ENCODE measurements around the gene ERVFRD-1.
A peak's percentile ranks its signal among the peaks of the same experiment; 100 is the strongest.
"Not testable (repeated sequence)": the region's sequence is repeated elsewhere in the genome, so short reads cannot be mapped to it uniquely, and the experiment has no call there.

Gene ERVFRD-1

DNA sequence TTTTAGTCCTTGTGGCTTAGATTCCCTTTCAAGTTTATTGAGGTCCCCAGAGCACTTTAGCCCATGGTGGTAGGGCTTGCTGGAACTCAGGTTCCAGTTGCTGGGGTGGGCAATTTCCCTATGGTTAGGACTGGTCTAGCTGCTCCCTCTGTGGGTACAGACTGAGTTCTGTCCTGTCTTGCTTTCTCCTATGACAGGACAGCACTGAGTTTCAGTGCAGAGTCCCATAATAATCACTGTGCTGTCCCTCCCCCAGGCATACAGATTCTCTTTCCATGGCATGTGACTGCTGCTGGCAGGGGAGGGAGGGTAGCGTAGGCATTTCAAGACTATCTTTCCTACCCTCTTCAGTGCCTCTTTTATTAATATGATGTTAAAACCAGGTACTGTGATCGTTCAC lies 17.1 kb upstream of the ERVFRD-1 start:
- TF ChIP-seq, protein P1, sequence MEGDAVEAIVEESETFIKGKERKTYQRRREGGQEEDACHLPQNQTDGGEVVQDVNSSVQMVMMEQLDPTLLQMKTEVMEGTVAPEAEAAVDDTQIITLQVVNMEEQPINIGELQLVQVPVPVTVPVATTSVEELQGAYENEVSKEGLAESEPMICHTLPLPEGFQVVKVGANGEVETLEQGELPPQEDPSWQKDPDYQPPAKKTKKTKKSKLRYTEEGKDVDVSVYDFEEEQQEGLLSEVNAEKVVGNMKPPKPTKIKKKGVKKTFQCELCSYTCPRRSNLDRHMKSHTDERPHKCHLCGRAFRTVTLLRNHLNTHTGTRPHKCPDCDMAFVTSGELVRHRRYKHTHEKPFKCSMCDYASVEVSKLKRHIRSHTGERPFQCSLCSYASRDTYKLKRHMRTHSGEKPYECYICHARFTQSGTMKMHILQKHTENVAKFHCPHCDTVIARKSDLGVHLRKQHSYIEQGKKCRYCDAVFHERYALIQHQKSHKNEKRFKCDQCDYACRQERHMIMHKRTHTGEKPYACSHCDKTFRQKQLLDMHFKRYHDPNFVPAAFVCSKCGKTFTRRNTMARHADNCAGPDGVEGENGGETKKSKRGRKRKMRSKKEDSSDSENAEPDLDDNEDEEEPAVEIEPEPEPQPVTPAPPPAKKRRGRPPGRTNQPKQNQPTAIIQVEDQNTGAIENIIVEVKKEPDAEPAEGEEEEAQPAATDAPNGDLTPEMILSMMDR (IDR thresholded peaks at IDR 0.05; ENCODE audit: low read length, missing control alignments), result no peak
- H3K4me3 ChIP-seq (replicated peaks; ENCODE audit: low read depth, low read length), result no peak overlapping the region
- no peak for DNase-seq (ENCODE audit: low read depth)

DNA sequence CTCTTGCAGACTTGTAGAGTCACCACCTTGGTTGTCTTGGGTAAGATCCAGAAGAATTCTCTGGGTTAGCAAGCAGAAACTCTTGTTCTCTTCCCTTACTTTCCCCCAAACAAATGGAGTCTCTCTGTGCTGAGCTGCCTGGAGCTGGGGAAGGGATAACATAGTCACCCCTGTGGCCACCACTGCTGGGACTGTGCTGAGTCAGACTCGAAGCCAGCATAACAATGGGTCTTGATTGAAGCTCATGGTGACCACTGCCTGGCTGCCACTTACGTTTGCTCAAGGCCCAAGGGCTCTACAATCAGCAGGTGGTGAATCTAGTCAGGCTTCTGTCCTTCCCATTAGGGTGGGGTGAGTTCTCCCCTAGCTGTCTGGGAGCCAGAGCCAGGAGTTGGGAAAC lies 15.4 kb upstream of the ERVFRD-1 start:
- TF ChIP-seq, protein P1 (IDR thresholded peaks at IDR 0.05; ENCODE audit: low read length, missing control alignments), result no peak
- DNase-seq (ENCODE audit: low read depth), result no peak
- H3K4me3 ChIP-seq (replicated peaks; ENCODE audit: low read depth, low read length), result no peak overlapping the region

DNA sequence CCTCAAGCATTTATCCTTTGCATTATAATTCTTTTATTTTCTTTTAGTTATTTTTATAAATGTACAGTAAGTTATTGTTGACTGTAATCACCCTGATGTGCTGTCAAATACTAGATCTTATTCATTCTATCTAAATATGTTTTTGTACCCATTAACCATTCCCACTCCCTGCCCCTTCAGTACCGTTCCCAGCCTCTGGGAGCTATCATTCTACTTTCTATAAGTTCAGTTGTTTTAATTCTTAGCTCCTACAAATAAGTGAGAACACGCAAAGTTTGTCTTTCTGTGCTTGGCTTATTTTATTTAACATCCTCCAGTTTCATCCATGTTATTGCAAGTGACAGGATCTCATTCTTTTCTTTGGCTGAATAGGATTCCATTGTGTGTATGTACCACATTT lies 12.5 kb upstream of the ERVFRD-1 start:
- TF ChIP-seq, protein P1 (IDR thresholded peaks at IDR 0.05; ENCODE audit: low read length, missing control alignments), result peak; percentile 18
- no peak for DNase-seq (ENCODE audit: low read depth)

DNA sequence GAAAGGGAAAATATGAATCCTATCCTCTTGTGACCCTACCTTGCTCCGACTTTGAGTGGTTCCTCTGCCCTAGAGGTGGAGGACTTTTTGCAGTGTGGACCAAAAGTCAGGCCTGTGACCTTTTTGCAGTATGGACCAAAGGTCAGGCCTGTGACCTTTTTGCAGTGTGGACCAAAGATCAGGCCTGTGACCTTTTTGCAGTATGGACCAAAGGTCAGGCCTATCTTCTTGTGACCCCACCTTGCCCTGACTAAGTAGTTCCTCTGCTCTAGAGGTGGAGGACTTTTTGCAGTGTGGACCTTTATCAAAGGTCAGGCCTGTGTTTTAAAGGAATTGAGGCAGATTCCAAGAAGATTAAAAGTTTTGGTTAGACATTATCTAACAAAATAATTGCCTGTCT lies 10.9 kb upstream of the ERVFRD-1 start:
- DNase-seq (ENCODE audit: low read depth), result no peak
- TF ChIP-seq, protein P1 (IDR thresholded peaks at IDR 0.05; ENCODE audit: low read length, missing control alignments), result no peak
- H3K4me3 ChIP-seq (replicated peaks; ENCODE audit: low read depth, low read length), result no peak overlapping the region

More for the DNA sequence above, 12.5 kb upstream of the ERVFRD-1 start:
- no peak overlapping the region for H3K4me3 ChIP-seq (replicated peaks; ENCODE audit: low read depth, low read length)

DNA sequence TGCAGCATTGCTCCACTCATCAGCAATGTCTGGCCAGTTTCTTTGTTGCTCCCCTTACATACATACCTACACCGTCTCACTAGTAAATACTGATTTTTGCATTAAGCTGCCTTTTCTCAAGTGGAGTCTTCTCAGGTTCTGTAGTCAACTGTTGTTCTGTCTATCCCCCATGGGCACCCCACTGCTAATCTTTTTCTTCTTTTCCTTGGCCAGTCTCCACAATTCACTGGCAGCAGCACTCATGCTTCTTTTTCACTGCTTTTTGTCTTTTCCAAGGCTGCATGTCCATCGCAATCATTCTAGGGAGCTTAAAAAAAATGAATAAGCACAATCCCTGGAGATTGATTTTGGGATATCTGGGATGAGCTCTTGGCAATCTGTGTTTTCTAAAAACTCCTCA lies 10.3 kb upstream of the ERVFRD-1 start:
- no peak for DNase-seq (ENCODE audit: low read depth)
- TF ChIP-seq, protein P1 (IDR thresholded peaks at IDR 0.05; ENCODE audit: low read length, missing control alignments), result no peak
- H3K4me3 ChIP-seq (replicated peaks; ENCODE audit: low read depth, low read length), result no peak overlapping the region

DNA sequence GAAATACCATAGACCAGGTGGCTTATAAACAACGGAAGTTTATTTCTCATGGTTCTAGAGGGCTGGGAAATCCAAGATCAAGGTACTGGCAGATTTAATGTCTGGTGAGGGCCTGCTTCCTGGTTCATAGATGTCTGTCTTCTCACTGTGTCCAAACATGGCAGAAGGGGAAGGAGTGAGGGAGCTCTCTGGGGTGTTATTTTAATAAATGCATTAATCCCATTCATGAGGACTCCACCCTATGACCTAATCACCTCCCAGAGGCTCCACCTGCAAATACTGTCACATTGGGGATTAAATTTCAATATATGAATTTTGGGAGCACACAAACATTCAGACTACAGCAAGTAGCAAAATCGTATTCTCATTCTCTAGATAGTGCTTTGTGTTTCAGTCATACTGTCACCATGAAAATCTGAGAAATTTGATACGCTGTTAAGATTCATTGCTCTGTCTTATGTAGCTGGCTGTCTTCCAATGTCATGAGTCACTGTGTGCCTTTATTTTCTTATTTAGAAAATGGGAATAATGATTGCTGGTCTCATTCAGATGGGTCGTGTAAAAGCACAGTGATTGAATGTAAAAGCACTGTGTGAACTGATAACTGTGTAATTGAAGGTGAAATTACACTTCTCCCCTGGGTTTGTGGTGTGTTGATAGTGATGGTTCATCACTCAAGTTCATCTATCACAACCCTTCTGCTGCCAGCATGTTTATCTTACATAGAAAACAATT lies 8.9 kb upstream of the ERVFRD-1 start:
- peak; percentile 55 for DNase-seq (ENCODE audit: low read depth)
- H3K4me3 ChIP-seq (replicated peaks; ENCODE audit: low read depth, low read length), result no peak overlapping the region
- TF ChIP-seq, protein P1 (IDR thresholded peaks at IDR 0.05; ENCODE audit: low read length, missing control alignments), result no peak

DNA sequence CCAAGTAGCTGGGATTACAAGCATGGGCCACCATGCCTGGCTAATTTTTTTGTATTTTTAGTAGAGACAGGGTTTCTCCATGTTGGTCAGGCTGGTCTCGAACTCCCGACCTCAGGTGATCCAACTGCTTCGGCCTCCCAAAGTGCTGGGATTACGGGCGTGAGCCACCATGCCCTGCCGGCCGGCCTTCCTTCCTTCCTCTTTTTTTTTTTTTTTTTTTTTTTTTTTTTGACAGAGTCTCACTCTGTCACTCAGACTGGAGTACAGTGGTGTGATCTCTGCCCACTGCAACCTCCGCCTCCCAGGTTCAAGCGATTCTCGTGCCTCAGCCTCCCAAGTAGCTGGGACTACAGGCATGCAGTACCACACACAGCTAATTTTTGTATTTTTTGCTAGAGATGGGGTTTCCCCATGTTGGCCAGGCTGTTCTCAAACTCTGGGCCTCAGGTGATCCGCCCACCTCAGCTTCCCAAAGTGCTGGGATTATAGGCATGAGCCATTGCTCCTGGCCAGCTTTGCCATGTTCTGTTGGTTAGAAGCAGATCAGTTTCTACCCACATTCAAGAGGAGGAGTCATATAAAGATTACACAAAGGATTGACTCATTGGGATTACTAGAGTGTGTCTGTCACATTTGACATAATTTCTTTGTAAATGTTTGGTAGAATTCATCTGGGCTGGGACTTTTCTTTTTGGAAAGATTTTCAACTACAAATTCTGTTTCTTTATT lies 4.4 kb upstream of the ERVFRD-1 start:
- H3K4me3 ChIP-seq (replicated peaks; ENCODE audit: low read depth, low read length), result not testable (repeated sequence)
- DNase-seq (ENCODE audit: low read depth), result peak; percentile 42
